ENCODE measurements around the gene MMP19. TPM values are rescaled to one million over a fixed set of nuclear protein-coding genes. Genes with fewer than 3 reads are reported as not detected.

MMP19 gene
- total RNA-seq, 1 experiment from 2014 or later: 2.3 TPM

DNA sequence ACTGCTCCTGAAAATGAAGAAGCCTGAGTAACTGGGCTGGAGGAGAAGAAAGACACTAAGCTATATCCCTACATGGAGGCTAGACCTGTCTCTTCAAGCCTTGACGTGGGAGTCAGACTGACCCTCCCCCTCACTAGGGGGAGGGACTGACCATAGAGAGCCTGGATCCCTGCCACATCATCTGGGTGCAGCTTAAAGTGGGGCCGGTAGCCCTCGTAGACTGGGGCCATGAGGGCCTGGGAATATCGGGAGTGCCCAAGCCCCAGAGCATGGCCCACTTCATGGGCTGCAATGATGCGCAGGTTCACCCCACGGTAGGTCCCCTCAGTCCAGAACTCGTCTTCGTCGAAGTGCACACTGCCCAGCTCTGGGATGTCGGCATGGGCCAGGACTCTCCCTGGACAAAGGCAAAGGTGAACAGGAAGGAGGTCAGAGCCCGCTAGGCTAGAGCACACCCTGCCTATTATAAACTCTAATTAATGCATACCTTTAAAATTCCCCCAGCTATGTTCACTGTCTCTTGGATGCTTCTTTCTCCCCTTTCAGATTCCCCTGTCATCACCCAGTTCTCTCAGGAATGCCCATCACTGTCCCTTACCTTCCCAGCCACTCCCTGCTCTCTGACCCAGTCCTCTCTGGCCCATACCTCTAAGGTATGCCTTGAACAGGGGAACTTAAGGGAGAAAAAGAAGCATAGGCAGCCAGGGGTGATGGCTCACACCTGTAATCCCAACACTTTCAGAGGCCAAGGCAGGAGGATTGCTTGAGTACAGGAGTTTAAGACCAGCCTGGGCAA, 3.2 kb downstream of the MMP19 start:
- RAD21 ChIA-PET (ENCODE audit: low non-redundant PET in 1 of 2, low total read pairs in 2 of 2, uncharacterized antibody in 2 of 2, unreplicated experiment in 2 of 2): no interaction called here
- no peak overlapping the region for H3K4me3 ChIP-seq (replicated peaks in 1 of 2; ENCODE audit: low read depth in 1 of 2, low read length in 2 of 2)
- H3K9me3 ChIP-seq (ENCODE audit: control insufficient read depth in 1 of 2, insufficient read depth in 1 of 2, low read depth in 1 of 2, low read length in 2 of 2): no peaks in the 10 kb centered on the region
- CTCF ChIA-PET: no interaction called here
- no peak overlapping the region for H3K9ac ChIP-seq (ENCODE audit: low read length)
- H2AFZ ChIP-seq (ENCODE audit: low read depth, low read length, poor library complexity, severe bottlenecking): no peak overlapping the region
- no peaks in the 10 kb centered on the region for H4K20me1 ChIP-seq (ENCODE audit: insufficient read depth)
- no peak overlapping the region for H3K27ac ChIP-seq (ENCODE audit: low read depth, low read length)
- H3K36me3 ChIP-seq (ENCODE audit: control insufficient read depth in 1 of 2, insufficient read depth in 2 of 2, low read length in 2 of 2): no peaks in the 10 kb centered on the region
- H3K79me2 ChIP-seq (ENCODE audit: insufficient read depth, low read length): no peaks in the 10 kb centered on the region
- ATAC-seq (no peak), DNase-seq (ENCODE audit: low read depth, low spot score) (no peak)
- no peak overlapping the region for H3K4me2 ChIP-seq (ENCODE audit: low read length)
- no TSS peak for BruUV-seq (replicated peaks)
- peaks cover 9 to 22% of the 10 kb centered on the region in 2 experiments for H3K4me1 ChIP-seq (ENCODE audit: control insufficient read depth in 1 of 2, insufficient read depth in 2 of 2, low read length in 2 of 2)
- intact Hi-C loops (cut with micrococcal nuclease): no loop called here
- no peak for TF ChIP-seq EGR1 (IDR thresholded peaks at IDR 0.05; ENCODE audit: low read depth)
- no peak for TF ChIP-seq ELF1 (IDR thresholded peaks at IDR 0.05; ENCODE audit: borderline replicate concordance, low read depth)
- TF ChIP-seq, protein P1, sequence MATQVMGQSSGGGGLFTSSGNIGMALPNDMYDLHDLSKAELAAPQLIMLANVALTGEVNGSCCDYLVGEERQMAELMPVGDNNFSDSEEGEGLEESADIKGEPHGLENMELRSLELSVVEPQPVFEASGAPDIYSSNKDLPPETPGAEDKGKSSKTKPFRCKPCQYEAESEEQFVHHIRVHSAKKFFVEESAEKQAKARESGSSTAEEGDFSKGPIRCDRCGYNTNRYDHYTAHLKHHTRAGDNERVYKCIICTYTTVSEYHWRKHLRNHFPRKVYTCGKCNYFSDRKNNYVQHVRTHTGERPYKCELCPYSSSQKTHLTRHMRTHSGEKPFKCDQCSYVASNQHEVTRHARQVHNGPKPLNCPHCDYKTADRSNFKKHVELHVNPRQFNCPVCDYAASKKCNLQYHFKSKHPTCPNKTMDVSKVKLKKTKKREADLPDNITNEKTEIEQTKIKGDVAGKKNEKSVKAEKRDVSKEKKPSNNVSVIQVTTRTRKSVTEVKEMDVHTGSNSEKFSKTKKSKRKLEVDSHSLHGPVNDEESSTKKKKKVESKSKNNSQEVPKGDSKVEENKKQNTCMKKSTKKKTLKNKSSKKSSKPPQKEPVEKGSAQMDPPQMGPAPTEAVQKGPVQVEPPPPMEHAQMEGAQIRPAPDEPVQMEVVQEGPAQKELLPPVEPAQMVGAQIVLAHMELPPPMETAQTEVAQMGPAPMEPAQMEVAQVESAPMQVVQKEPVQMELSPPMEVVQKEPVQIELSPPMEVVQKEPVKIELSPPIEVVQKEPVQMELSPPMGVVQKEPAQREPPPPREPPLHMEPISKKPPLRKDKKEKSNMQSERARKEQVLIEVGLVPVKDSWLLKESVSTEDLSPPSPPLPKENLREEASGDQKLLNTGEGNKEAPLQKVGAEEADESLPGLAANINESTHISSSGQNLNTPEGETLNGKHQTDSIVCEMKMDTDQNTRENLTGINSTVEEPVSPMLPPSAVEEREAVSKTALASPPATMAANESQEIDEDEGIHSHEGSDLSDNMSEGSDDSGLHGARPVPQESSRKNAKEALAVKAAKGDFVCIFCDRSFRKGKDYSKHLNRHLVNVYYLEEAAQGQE (IDR thresholded peaks at IDR 0.05; ENCODE audit: low read depth): no peak
- TF ChIP-seq EZH2phosphoT487 (IDR thresholded peaks at IDR 0.05; ENCODE audit: borderline replicate concordance): no peak
- no peak for TF ChIP-seq POLR2AphosphoS5 (IDR thresholded peaks at IDR 0.05; ENCODE audit: low read depth, low read length)
- no peak for TF ChIP-seq CEBPB (IDR thresholded peaks at IDR 0.05; ENCODE audit: low read depth)
- TF ChIP-seq RAD21 (IDR thresholded peaks at IDR 0.05; ENCODE audit: low read depth): no peak
- no peak for TF ChIP-seq EZH2 (IDR thresholded peaks at IDR 0.05)
- no peak for TF ChIP-seq TCF7L2 (IDR thresholded peaks at IDR 0.05; ENCODE audit: borderline replicate concordance, extremely low read depth, insufficient read depth, insufficient read length)
- TF ChIP-seq ZFX (IDR thresholded peaks at IDR 0.05): no peak
- no peaks in the 10 kb centered on the region for H3K9me2 ChIP-seq (ENCODE audit: insufficient read depth)
- H3K27me3 ChIP-seq (ENCODE audit: insufficient read depth, low read length): no peaks in the 10 kb centered on the region
- POLR2A ChIA-PET: interaction anchor here (1.8 kb wide), 1 partner anchor 10 kb away, joined by 8 read pairs; the partner anchor contains the start of gene DNAJC14
